Skeletal muscle cell (primary cell): Measurements from ENCODE around the gene FDXACB1.

ENCODE experiments used
- DNase-seq: peaks from one replicate; pipeline ENCODE4 v3.0.0-alpha.2; 2010; ENCODE audit warnings: low read depth
- H3K4me3 ChIP-seq: 2 replicates; pipeline ENCODE4 v1.5.1; 2011; ENCODE audit warnings: low read depth, mild to moderate bottlenecking, control low read depth, low read length, moderate library complexity

The FDXACB1 gene

DNA sequence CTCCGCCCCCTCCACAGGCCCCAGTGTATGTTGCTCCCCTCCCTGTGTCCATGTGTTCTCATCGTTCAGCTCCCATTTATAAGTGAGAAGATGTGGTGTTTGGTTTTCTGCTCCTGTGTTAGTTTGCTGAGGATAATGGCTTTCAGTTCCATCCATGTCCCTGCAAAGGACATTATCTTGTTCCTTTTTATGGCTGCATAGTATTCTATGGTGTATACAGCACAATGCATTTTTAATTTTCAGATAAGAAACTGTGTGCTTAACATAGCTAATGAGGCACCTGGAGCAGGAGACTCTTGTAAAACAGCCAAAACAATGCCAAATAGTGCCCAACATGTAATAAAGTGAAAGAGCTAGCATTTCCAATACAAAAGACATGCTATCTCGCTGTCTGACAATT lies 29.3 kb downstream of the FDXACB1 start:
- DNase-seq: no peak
- H3K4me3 ChIP-seq: no peak overlapping the region

DNA sequence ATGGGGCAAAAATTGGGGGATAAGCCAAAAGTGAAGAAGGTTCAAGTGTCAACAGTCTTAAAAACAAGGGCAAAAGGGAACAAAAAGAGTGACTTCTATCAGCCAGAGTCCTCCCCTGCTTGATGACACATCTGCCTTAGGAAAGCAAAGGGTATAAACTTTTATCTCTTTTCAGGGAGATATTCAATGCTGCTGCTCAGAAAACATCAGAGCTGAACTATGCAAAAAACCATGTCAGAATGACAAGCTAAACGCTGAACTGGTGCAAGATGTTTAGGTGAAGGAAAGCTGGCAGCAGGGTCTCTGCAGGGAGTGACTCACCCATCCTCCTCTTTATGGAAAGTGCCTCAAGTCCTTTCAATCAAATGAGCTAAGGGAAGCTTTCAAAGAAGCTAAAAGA lies 32.3 kb downstream of the FDXACB1 start:
- peak; percentile 56 for DNase-seq
- no peak overlapping the region for H3K4me3 ChIP-seq

DNA sequence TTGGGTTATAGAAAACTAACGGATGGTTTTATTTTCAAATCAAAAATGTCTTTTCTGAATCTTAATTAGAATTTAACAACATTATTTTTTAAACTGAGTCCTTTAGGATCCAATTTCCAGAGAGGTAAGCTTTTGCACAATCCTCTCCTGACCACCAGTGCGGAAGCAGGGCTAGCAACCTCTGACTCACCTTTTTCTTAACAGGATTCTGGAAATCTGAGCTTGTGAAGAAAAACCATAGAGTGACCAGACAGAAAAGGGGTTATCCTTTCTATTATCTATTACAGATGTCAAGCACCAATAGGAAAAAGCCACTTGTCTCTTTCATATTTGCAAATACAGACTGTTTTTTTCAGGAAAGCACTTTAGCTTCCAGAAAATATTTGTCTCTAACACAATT lies 32.9 kb downstream of the FDXACB1 start:
- DNase-seq: no peak
- H3K4me3 ChIP-seq: no peak overlapping the region

DNA sequence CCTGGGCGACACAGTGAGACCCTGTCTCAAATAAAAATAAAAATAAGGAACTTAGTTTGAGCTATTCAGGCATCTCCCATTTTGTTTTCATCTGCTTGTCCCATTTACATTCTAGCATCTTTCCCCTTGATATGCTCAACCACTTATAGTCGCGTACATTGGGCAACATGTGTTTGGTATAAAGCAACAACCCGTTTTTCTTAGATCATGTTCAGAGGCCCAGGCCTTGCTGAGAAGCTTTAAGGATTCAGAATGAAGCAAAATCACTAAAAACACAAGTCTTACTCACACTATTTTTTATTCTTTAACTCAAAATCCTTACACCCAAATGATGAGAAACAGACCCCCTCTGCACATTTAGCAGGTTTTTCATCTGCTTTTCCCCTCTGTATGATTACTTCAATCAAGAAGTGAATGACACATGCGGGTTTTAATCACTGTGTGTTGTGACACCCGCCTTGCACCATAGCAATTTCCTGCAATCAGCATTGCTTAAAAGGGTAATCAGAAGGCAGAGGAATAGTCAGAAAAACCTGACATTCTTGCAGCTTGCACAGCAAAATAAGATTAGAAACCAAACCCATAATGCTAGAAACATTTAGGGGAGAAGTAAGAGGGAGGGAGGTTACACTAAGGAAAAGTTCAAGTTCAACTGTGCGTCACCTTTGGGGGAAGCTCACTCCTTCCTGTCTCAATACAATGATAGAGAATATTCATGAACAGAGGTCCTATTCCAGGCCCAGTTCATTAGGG lies 33.5 kb downstream of the FDXACB1 start:
- no peak overlapping the region for H3K4me3 ChIP-seq
- DNase-seq: no peak

DNA sequence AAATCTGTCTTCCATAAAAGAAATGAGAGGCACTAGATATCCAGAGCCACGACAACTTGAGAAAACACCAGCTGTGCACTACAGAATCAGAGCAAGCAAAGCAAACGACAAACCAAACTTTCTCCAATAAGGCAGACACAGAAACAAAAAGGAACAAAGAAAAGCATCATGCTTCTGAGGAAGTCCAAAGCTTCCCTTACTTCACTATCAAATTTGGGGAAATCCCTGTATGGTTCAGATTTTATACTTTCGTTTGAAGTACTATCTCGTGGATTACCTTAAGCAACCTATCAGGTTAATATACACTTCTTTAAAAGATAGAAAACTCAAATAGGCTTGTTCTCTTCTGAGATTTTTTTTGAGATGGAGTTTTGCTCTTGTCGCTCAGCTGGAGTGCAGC lies 35.3 kb downstream of the FDXACB1 start:
- no peak overlapping the region for H3K4me3 ChIP-seq
- DNase-seq: no peak

DNA sequence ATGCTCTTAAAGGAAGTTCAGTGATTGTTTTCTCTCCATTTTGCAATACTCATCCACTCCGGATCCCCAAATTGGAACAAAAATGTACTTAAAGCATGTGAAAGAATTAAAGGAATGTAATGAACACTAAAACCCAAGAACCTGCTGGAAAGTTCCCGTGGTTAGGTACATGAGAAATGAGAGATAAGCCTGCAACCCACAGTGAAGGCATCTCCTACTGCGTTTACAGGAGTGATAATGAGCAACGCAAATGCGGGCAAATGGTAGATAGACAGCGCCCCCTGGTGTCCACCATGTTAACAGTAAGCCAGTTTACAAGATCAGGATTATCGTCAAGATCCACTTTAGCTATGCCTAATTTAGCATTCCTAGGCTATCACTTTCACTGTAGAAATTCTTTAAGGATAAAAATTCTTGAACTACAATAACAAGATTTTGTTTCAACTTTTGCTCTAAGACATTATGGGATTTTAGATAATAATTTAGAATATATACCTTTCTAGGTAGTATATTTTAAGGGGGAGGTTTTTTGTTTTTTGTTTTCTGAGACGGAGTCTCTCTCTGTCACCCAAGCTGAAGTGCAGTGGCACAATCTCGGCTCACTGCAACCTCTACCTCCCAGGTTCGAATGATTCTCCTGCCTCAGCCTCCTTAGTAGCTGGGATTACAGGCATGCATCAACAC lies 37.5 kb downstream of the FDXACB1 start:
- no peak overlapping the region for H3K4me3 ChIP-seq
- DNase-seq: peak; percentile 41

DNA sequence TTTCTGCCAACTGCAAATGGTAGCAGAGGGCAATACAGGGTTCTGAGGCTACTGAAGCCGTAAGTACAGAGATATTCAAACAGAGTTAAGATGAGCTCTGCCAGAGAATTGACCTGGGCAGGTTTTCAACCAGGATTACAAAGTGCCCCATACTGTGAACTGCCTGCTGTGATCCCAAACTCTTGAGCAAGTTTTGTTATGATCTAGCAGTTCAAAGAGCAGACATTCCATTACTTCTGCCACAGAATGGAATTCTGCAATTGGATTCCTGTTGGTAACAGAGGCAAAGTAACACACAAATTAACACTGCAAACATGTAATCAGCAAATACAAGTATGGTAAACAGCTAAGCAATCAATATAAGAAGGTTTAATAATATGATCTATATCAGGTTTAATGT lies 38.8 kb downstream of the FDXACB1 start:
- no peak for DNase-seq
- no peak overlapping the region for H3K4me3 ChIP-seq

DNA sequence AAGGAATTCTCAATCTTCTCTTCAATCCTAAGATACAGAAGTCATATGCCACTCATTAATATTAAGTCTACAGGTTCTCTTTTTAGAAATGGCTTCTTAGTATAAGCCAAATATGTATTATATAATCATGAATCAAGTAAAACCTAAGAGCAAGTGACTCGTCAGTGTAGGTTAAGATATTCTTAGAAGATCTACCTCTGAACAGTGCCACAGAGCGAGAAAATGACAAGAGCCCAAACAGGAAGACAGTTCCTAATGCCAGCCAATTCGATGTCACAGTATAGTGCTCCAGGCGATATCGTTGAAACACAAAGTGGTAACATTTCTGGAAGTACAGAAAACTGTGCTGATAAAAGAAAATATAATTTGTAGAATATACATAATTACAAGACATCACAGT lies 40.9 kb downstream of the FDXACB1 start:
- H3K4me3 ChIP-seq: no peak overlapping the region
- no peak for DNase-seq

DNA sequence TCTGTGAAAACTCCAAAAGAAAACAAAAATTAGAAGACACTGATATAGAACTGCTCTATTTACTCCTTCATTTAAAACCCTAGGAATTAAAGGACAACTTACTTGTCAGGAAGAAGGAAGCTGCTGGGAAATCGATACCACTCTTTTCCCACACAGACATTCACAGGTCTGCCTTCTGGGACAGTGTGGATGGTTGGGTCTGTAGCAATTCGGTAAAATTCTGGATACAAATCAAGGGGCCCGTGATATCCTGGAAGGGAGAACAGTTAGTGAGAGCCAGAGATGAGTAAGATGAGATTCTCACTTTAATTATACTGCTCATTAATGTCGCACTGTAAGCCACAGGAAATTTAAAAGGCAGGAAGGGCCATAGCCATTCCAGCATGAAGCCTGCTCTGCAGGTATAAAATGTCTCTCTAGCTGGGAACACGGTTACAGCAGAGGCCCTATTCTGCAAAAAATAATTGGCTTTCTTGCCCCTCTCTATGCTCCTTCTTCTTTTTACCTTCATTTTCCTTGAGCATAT lies 41.5 kb downstream of the FDXACB1 start:
- H3K4me3 ChIP-seq: no peak overlapping the region
- no peak for DNase-seq

DNA sequence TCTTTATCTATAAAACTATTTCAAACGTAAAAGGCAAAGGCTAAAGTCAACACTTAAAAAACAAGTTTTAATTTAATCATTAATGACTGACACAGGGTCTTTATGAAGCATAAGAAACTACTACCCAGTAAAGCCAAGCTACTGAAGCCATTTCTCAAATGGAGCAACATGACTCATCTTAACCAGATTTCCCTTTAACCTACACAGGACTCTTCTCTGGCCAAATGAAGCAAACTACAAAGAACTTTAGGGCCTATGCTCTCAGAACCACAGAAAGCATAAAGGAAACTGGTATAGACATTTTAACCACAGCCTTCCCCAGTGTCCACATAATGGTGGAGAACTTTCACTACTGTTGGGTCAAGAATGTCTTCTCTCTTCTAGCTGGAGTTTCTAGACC lies 42.2 kb downstream of the FDXACB1 start:
- DNase-seq: peak; percentile 33

DNA sequence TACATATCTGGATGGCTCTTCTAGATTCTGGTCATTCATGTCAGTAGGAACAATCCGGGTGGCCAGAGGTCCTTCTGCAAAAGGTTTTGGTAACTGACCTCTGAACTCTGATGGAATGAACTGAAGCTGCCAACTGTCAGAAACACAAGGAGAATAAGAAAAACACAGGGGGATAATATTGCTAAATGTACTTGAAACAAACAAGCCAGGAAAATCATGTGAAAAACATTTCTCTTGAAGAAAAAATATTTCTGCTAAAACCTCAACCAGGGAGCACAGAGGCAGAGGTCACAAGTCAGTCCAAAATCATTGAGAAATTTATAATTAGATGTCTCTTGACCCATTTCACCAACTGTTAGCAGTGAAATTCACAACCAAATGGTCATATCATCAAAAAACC lies 42.8 kb downstream of the FDXACB1 start:
- H3K4me3 ChIP-seq: no peak overlapping the region
- no peak for DNase-seq

More for the DNA sequence above, 42.2 kb downstream of the FDXACB1 start:
- no peak overlapping the region for H3K4me3 ChIP-seq

DNA sequence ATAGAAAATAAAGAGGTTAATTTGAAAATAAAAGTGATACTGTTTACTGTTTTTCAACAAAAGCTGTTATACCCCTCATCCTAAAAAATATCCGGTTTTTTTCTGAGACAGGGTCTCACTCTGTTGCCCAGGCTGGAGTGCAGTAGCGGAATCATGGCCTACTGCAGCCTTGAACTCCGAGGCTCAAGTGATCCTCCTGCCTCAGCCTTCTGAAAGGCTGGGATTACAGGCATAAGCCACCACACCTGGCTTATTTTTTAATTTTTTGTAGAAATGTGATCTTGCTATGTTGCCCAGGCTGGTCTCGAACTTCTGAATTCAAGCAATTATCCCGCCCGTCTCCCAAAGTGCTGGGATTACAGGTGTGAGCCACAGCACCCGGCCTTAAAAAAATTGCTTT lies 43.3 kb downstream of the FDXACB1 start:
- no peak for DNase-seq
- H3K4me3 ChIP-seq: no peak overlapping the region

DNA sequence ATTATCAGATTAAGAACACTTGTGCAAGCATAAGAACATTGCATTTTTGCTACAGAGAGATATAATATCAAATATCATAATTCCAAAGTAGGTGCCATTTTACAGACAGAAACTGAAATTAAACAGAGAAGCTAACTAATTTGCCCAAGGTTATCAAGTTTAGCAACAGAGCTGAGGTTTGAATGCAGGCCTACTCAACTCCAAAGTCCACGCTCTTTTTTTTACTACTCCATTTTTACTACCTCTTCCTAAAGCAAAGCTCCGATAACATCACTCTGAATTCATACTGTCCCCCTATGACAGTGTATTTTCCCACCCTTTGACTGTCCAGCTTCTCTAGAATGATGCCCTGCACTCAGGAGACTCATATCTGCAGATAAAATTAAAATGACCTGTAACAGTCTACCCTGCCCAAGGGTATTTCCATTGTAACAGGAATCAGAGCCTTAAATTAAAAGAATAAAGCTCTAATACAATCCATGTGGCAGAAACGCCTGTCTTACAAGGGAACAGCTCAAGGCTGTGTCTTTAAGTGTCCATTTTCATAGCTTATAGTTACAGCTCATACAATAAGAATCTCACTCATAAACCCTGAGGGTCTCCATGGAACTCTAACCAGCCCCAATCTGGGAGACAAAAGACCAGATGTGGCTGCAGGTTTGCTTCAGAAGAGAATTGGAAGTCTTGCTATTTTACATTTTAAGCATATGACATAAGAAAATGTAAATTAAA lies 44.4 kb downstream of the FDXACB1 start:
- no peak for DNase-seq
- no peak overlapping the region for H3K4me3 ChIP-seq

DNA sequence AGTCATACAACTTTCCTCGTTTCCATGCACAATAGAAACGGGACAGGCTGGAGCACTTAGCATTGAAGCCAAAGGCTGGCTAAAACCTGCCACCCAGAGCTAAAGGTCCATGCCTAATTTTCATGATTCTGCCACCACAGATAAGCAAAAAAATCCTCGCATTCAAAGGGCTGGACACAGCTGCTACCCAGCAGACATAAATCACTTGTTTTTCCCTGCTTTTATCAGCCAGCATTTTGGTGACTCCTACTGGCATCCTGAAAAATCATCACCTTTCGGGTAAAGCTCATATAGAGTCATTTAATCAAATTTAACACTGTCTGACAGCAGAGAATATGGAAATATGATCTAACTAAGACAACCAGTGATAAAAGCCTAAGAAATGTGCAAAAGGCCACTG lies 45.4 kb downstream of the FDXACB1 start:
- no peak for DNase-seq

DNA sequence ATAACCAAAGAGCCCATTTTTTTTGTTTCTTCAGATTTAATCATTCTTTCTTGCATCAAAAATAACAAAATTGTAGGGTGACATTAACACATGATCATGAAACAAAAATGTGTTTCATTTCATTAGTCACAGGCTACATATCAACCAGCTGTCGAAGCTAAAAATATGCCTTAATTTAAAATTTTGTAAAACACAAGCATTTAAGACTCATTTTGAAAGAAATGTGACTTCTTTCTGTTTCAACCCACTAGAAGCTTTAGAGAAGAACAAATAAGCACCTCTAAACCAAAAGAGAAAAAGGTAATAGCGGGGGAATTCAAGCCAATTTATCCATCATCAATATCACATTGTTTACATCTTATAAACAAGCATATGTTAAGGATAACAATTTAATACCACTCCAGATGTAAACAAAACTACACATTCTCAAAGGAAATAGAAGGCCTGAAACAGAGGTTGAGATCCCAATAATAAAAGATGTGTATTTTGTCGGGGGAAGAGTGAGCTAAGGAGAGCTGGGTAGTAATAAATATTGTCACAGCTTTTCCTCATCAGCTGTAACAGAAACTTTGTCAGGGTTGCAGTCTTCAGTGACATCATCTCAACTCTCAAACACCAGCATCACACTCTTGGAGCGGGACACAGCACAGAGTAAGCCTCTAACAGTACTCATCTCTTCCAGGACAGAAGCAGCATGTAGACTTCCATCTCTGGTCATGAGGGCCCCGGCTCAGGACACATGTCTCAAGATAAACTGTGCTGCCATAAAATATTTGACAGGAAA lies 49.6 kb downstream of the FDXACB1 start:
- no peak for DNase-seq
- no peak overlapping the region for H3K4me3 ChIP-seq

More for the DNA sequence above, 45.4 kb downstream of the FDXACB1 start:
- no peak overlapping the region for H3K4me3 ChIP-seq

DNA sequence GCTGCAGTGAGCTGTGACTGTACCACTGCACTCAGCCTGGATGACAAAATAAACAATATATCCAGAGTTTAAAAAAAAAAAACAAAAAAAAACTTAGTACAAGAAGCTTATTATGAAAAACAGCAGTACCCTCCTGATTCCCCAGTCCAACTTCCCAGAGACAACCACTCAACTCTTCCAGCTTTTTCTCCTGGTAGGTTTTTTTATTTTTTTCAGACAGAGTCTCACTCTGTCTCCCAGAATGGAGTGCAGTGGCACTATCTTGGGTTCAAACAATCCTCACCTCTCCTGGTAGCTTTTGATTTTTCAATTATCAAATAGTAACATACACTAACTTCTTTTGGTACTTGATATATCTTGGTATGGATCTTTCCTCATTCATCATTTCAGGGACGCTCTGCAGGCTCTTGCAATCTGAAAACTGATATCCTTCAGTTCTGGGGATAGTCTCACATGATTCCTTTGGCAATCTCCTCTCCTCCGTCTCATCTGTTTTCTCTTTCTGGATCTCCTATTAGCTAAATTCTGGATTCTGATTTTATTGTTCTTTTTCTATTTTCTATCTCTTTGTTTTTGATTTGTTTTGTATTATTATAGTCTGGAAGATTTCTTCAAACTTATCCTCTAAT lies 52.5 kb downstream of the FDXACB1 start:
- DNase-seq: no peak
- no peak overlapping the region for H3K4me3 ChIP-seq
